ENCODE data around the gene MRPL19. TPM values are rescaled to one million over a fixed set of nuclear protein-coding genes. Genes with fewer than 3 reads are reported as not detected.
"Not testable (repeated sequence)": the region's sequence is repeated elsewhere in the genome, so short reads cannot be mapped to it uniquely, and the experiment has no call there.

The MRPL19 gene
- total and polyA plus RNA-seq, 2 of the 13 experiments (the other 11 are each of a cell fraction or from before 2014, with no cell fraction given) = 43.2 to 163 TPM

DNA sequence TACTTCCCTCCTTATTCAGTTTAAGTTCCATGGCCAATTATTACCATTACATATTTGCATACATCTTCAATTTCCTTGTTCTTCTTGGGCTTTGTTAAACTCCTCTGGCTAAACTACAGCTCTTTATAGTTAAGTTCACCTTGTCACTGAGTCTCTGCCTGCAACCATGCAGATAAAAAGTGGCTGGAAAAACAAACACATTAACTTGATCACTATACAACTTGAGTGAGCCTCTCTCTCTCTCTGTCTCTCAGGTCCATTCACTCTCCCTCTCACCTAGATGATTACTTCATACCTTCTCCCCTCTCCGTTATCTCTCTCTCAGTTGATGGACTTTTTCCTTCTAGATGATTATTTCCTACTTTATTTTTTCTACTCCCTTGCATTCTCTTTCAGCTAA is 33.8 kb downstream of the MRPL19 start:
- POLR2A ChIA-PET = no interaction called here
- DNase-seq (ENCODE audit: low spot score) (no peak), ATAC-seq (no peak), FAIRE-seq (no peak)
- Histone ChIP-seq H3K4me3 (replicated peaks in 1 of 3; ENCODE audit: insufficient read depth in 1 of 3, low read depth in 2 of 3, low read length in 3 of 3) (no peak overlapping the region), H3K4me2 (ENCODE audit: low read depth, low read length) (no peak overlapping the region), H3K9ac (ENCODE audit: insufficient read depth, low read depth, low read length) (no peak overlapping the region), H2AFZ (ENCODE audit: low read length) (no peak overlapping the region), H4K20me1 (ENCODE audit: insufficient read depth, low read length) (no peaks in the 10 kb centered on the region), H3K36me3 (replicated peaks in 1 of 2; ENCODE audit: control insufficient read depth in 1 of 2, insufficient read depth in 2 of 2, low read length in 2 of 2) (peaks cover 13 to 47% of the 10 kb centered on the region in 2 experiments), H3K4me1 (ENCODE audit: insufficient read depth, low read length) (no peaks in the 10 kb centered on the region), H3K27ac (ENCODE audit: extremely low read length, insufficient read depth, low read length) (no peak overlapping the region), H3K79me2 (ENCODE audit: insufficient read depth, low read length) (no peaks in the 10 kb centered on the region), H3K9me3 (ENCODE audit: low read length) (no peaks in the 10 kb centered on the region), H3K27me3 (ENCODE audit: control insufficient read depth in 1 of 2, insufficient read depth in 2 of 2, low read length in 2 of 2) (no peaks in the 10 kb centered on the region)
- WGBS (ENCODE audit: low lambda C conversion rate) = 96% methylated on average over 1 of the region's 1 CpG
- CTCF ChIA-PET (ENCODE audit: low intra/inter-chr PET ratio, low total read pairs) = no interaction called here
- in situ Hi-C loops (cut with HindIII; ENCODE audit: extremely low pct_ligation_motif_present, low pct_unique_long_range_greater_than_20kb) (no loop called here), intact Hi-C loops (cut with micrococcal nuclease; ENCODE audit: unreplicated experiment) (no loop called here)
- TF ChIP-seq HOXD1 (CRISPR knock-in tag; IDR thresholded peaks at IDR 0.05) = no peak
- no TSS peak for BruUV-seq (replicated peaks)

GRCh38 chr2:75683430-75683829 is 36.8 kb downstream of the MRPL19 start:
- H3K4me3 ChIP-seq (replicated peaks in 1 of 3; ENCODE audit: insufficient read depth in 1 of 3, low read depth in 2 of 3, low read length in 3 of 3); H3K27ac ChIP-seq (ENCODE audit: extremely low read length, insufficient read depth, low read length); H3K9me3 ChIP-seq (ENCODE audit: low read length); DNase-seq (ENCODE audit: low spot score); intact Hi-C loops (cut with micrococcal nuclease; ENCODE audit: unreplicated experiment); H3K79me2 ChIP-seq (ENCODE audit: insufficient read depth, low read length); H3K4me2 ChIP-seq (ENCODE audit: low read depth, low read length); H3K4me1 ChIP-seq (ENCODE audit: insufficient read depth, low read length); H4K20me1 ChIP-seq (ENCODE audit: insufficient read depth, low read length); H3K9ac ChIP-seq (ENCODE audit: insufficient read depth, low read depth, low read length); ATAC-seq; H3K27me3 ChIP-seq (ENCODE audit: control insufficient read depth in 1 of 2, insufficient read depth in 2 of 2, low read length in 2 of 2); FAIRE-seq; POLR2A ChIA-PET; CTCF ChIA-PET (ENCODE audit: low intra/inter-chr PET ratio, low total read pairs); H2AFZ ChIP-seq (ENCODE audit: low read length); BruUV-seq (replicated peaks); in situ Hi-C loops (cut with HindIII; ENCODE audit: extremely low pct_ligation_motif_present, low pct_unique_long_range_greater_than_20kb): not testable (repeated sequence)
- H3K36me3 ChIP-seq (replicated peaks in 1 of 2; ENCODE audit: control insufficient read depth in 1 of 2, insufficient read depth in 2 of 2, low read length in 2 of 2) = peaks cover 22 to 68% of the 10 kb centered on the region in 2 experiments
- WGBS (ENCODE audit: low lambda C conversion rate) = 98% methylated on average over 5 of the region's 5 CpGs

DNA sequence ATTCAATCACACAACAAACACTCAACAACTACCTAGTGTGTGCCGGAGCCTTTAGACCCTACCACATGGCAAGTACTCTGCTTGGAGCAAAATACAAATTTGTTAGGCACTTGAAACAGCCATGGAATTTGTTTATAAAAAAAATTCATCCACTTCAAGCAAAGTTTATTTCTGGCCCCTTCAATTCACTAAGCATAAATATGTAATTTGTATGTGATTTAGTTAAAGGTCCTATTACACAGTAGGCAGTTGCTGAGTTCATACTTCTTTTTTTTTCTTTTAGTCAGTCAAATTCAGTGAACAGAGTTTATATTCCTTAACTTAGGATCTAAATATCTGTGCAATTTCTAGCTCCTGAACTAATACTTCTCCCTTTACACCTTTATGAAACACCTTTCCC is 41.6 kb downstream of the MRPL19 start:
- Histone ChIP-seq H2AFZ (ENCODE audit: low read length) (no peak overlapping the region), H3K4me2 (ENCODE audit: low read depth, low read length) (no peak overlapping the region), H3K27ac (ENCODE audit: extremely low read length, insufficient read depth, low read length) (no peak overlapping the region), H3K36me3 (replicated peaks in 1 of 2; ENCODE audit: control insufficient read depth in 1 of 2, insufficient read depth in 2 of 2, low read length in 2 of 2) (peaks cover 9 to 69% of the 10 kb centered on the region in 2 experiments), H4K20me1 (ENCODE audit: insufficient read depth, low read length) (no peaks in the 10 kb centered on the region), H3K4me1 (ENCODE audit: insufficient read depth, low read length) (no peaks in the 10 kb centered on the region), H3K79me2 (ENCODE audit: insufficient read depth, low read length) (no peaks in the 10 kb centered on the region), H3K4me3 (replicated peaks in 1 of 3; ENCODE audit: insufficient read depth in 1 of 3, low read depth in 2 of 3, low read length in 3 of 3) (no peak overlapping the region), H3K9me3 (ENCODE audit: low read length) (no peaks in the 10 kb centered on the region), H3K27me3 (ENCODE audit: control insufficient read depth in 1 of 2, insufficient read depth in 2 of 2, low read length in 2 of 2) (no peaks in the 10 kb centered on the region), H3K9ac (ENCODE audit: insufficient read depth, low read depth, low read length) (no peak overlapping the region)
- no peak for DNase-seq (ENCODE audit: low spot score)
- 95% methylated on average over 1 of the region's 1 CpG for WGBS (ENCODE audit: low lambda C conversion rate)
- FAIRE-seq = no peak
- ATAC-seq = no peak
- BruUV-seq (replicated peaks) = no TSS peak
- in situ Hi-C loops (cut with HindIII; ENCODE audit: extremely low pct_ligation_motif_present, low pct_unique_long_range_greater_than_20kb) (no loop called here), intact Hi-C loops (cut with micrococcal nuclease; ENCODE audit: unreplicated experiment) (no loop called here)
- ChIA-PET CTCF (ENCODE audit: low intra/inter-chr PET ratio, low total read pairs) (no interaction called here), POLR2A (no interaction called here)
- TF ChIP-seq MTA1 (CRISPR knock-in tag; IDR thresholded peaks at IDR 0.05; ENCODE audit: borderline replicate concordance) (no peak), JARID2 (CRISPR knock-in tag; IDR thresholded peaks at IDR 0.05; ENCODE audit: insufficient replicate concordance) (no peak), DZIP1 (CRISPR knock-in tag; IDR thresholded peaks at IDR 0.05) (no peak), ATF7 (IDR thresholded peaks at IDR 0.05) (no peak), ATF7 (CRISPR knock-in tag; IDR thresholded peaks at IDR 0.05) (no peak), KDM6A (CRISPR knock-in tag; IDR thresholded peaks at IDR 0.05; ENCODE audit: low read depth) (no peak), SOX5 (CRISPR knock-in tag; IDR thresholded peaks at IDR 0.05; ENCODE audit: borderline replicate concordance) (no peak), HOXA9 (CRISPR knock-in tag; IDR thresholded peaks at IDR 0.05; ENCODE audit: borderline replicate concordance) (no peak)
- TF ChIP-seq, protein P1, sequence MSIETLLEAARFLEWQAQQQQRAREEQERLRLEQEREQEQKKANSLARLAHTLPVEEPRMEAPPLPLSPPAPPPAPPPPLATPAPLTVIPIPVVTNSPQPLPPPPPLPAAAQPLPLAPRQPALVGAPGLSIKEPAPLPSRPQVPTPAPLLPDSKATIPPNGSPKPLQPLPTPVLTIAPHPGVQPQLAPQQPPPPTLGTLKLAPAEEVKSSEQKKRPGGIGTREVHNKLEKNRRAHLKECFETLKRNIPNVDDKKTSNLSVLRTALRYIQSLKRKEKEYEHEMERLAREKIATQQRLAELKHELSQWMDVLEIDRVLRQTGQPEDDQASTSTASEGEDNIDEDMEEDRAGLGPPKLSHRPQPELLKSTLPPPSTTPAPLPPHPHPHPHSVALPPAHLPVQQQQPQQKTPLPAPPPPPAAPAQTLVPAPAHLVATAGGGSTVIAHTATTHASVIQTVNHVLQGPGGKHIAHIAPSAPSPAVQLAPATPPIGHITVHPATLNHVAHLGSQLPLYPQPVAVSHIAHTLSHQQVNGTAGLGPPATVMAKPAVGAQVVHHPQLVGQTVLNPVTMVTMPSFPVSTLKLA (IDR thresholded peaks at IDR 0.05) = no peak

Measured in HepG2 (cell line).